ENCODE data around the gene GNAT1.
"Not testable (repeated sequence)": the region's sequence is repeated elsewhere in the genome, so short reads cannot be mapped to it uniquely, and the experiment has no call there.

The GNAT1 gene

GRCh38 chr3:50203809-50204803 is 12.7 kb downstream of the GNAT1 start:
- no peak for DNase-seq (ENCODE audit: low read depth)

- no peak for DNase-seq (ENCODE audit: low read depth)
Measured at GRCh38 chr3:50204804-50205412, 13.5 kb downstream of the GNAT1 start, which contains the start of gene SLC38A3. SLC38A3 (plus strand) TSS chr3:50205271; CDS start chr3:50214200, 8,929 bp downstream.

- DNase-seq (ENCODE audit: low read depth), result no peak
Measured at GRCh38 chr3:50205413-50206276, 14.2 kb downstream of the GNAT1 start.

- DNase-seq (ENCODE audit: low read depth), result no peak
Measured at GRCh38 chr3:50207359-50208042, 16.1 kb downstream of the GNAT1 start.

- no peak for DNase-seq (ENCODE audit: low read depth)
Measured at GRCh38 chr3:50208677-50209344, 17.4 kb downstream of the GNAT1 start.

- no peak for DNase-seq (ENCODE audit: low read depth)
Measured at GRCh38 chr3:50210176-50210509, 18.7 kb downstream of the GNAT1 start.

- DNase-seq (ENCODE audit: low read depth), result no peak
Measured at GRCh38 chr3:50210510-50211367, 19.3 kb downstream of the GNAT1 start.

GRCh38 chr3:50211368-50211717 is 19.9 kb downstream of the GNAT1 start:
- DNase-seq (ENCODE audit: low read depth), result not testable (repeated sequence)

- DNase-seq (ENCODE audit: low read depth), result no peak
Measured at GRCh38 chr3:50211930-50212329, 20.5 kb downstream of the GNAT1 start.

- DNase-seq (ENCODE audit: low read depth), result no peak
Measured at GRCh38 chr3:50212502-50212901, 21.1 kb downstream of the GNAT1 start.

- no peak for DNase-seq (ENCODE audit: low read depth)
Measured at GRCh38 chr3:50212971-50213370, 21.6 kb downstream of the GNAT1 start.

- DNase-seq (ENCODE audit: low read depth), result no peak
Measured at GRCh38 chr3:50213373-50213772, 22.0 kb downstream of the GNAT1 start.

GRCh38 chr3:50214824-50215223 is 23.4 kb downstream of the GNAT1 start:
- DNase-seq (ENCODE audit: low read depth), result no peak

GRCh38 chr3:50215529-50215928 is 24.1 kb downstream of the GNAT1 start:
- no peak for DNase-seq (ENCODE audit: low read depth)

GRCh38 chr3:50217681-50218080 is 26.3 kb downstream of the GNAT1 start:
- DNase-seq (ENCODE audit: low read depth), result no peak

GRCh38 chr3:50218448-50218847 is 27.0 kb downstream of the GNAT1 start:
- no peak for DNase-seq (ENCODE audit: low read depth)

- DNase-seq (ENCODE audit: low read depth), result no peak
Measured at GRCh38 chr3:50219285-50219684, 27.9 kb downstream of the GNAT1 start.

GRCh38 chr3:50220109-50220508 is 28.7 kb downstream of the GNAT1 start:
- DNase-seq (ENCODE audit: low read depth), result no peak

- DNase-seq (ENCODE audit: low read depth), result no peak
Measured at GRCh38 chr3:50221051-50221410, 29.6 kb downstream of the GNAT1 start.

- DNase-seq (ENCODE audit: low read depth), result no peak
Measured at GRCh38 chr3:50221411-50222168, 30.2 kb downstream of the GNAT1 start.
